H9 (cell line): ENCODE results near the gene PAQR5. TPM values are rescaled to one million over a fixed set of nuclear protein-coding genes. Genes with fewer than 3 reads are reported as not detected.

Source experiments
- DNase-seq: peaks from one replicate; pipeline ENCODE4 v3.0.0-alpha.2; 2017
- H2AFZ ChIP-seq: one replicate; pipeline ENCODE4 v1.6.1; 2013; ENCODE audit warnings: mild to moderate bottlenecking, low read length, control low read depth, moderate library complexity
- H2AK5ac ChIP-seq: 2 replicates; pipeline ENCODE4 v1.6.1; 2013; ENCODE audit warnings: low read length, control low read depth, mixed read lengths; ENCODE audit not compliant: insufficient read length
- H2BK120ac ChIP-seq: one replicate; pipeline ENCODE4 v1.6.1; 2013; ENCODE audit warnings: low read depth, mild to moderate bottlenecking, low read length, control low read depth, inconsistent platforms; ENCODE audit not compliant: poor library complexity, severe bottlenecking
- H2BK12ac ChIP-seq: 2 replicates; pipeline ENCODE4 v1.6.1; 2013; ENCODE audit warnings: low read length, control low read depth, mixed read lengths, low read depth; ENCODE audit not compliant: insufficient read length
- H2BK15ac ChIP-seq: 2 replicates; pipeline ENCODE4 v1.6.1; 2013; ENCODE audit warnings: low read depth, low read length, control low read depth
- H2BK20ac ChIP-seq: one replicate; pipeline ENCODE4 v1.6.1; 2013; ENCODE audit warnings: low read depth, mild to moderate bottlenecking, low read length, control low read depth, inconsistent platforms; ENCODE audit not compliant: poor library complexity, severe bottlenecking
- H2BK5ac ChIP-seq: 2 replicates; pipeline ENCODE4 v1.6.1; 2013; ENCODE audit warnings: low read length, control low read depth, mixed read lengths; ENCODE audit not compliant: insufficient read length
- H3K14ac ChIP-seq: 2 replicates; pipeline ENCODE4 v1.6.1; 2013; ENCODE audit warnings: low read length, control low read depth; ENCODE audit not compliant: insufficient read depth
- H3K18ac ChIP-seq: 2 replicates; pipeline ENCODE4 v1.6.1; 2013; ENCODE audit warnings: low read depth, mild to moderate bottlenecking, mixed read lengths, low read length, control low read depth; ENCODE audit not compliant: insufficient read length
- H3K23ac ChIP-seq: 2 replicates; pipeline ENCODE4 v1.6.1; 2013; ENCODE audit warnings: low read length, control low read depth, mixed read lengths, low read depth; ENCODE audit not compliant: insufficient read length
- H3K23me2 ChIP-seq: 2 replicates; pipeline ENCODE4 v1.6.1; 2013; ENCODE audit warnings: low read depth, mild to moderate bottlenecking, mixed read lengths, low read length, control low read depth; ENCODE audit not compliant: insufficient read length, poor library complexity, severe bottlenecking
- H3K27ac ChIP-seq: 2 replicates; pipeline ENCODE4 v1.5.1; 2013; ENCODE audit warnings: low read length, control low read depth, mixed read lengths, low read depth; ENCODE audit not compliant: insufficient read length
- H3K27me3 ChIP-seq: 2 replicates; pipeline ENCODE4 v1.6.1; 2013; ENCODE audit warnings: low read length, control low read depth, inconsistent platforms; ENCODE audit not compliant: insufficient read depth
- H3K4ac ChIP-seq: 2 replicates; pipeline ENCODE4 v1.6.1; 2013; ENCODE audit warnings: low read depth, mild to moderate bottlenecking, control low read depth, inconsistent platforms, low read length, moderate library complexity
- H3K4me1 ChIP-seq: 2 replicates; pipeline ENCODE4 v1.6.1; 2013; ENCODE audit warnings: low read length, control low read depth, inconsistent platforms; ENCODE audit not compliant: insufficient read depth
- H3K4me2 ChIP-seq: 2 replicates; pipeline ENCODE4 v1.6.1; 2013; ENCODE audit warnings: low read length, control low read depth, mixed read lengths; ENCODE audit not compliant: insufficient read length, insufficient read depth
- H3K56ac ChIP-seq: 2 replicates; pipeline ENCODE4 v1.6.1; 2013; ENCODE audit warnings: low read depth, mild to moderate bottlenecking, mixed read lengths, low read length, control low read depth; ENCODE audit not compliant: insufficient read length
- H3K79me1 ChIP-seq: 2 replicates; pipeline ENCODE4 v1.6.1; 2013; ENCODE audit warnings: low read depth, mild to moderate bottlenecking, moderate library complexity, low read length, control low read depth, inconsistent platforms; ENCODE audit not compliant: insufficient read depth, poor library complexity, severe bottlenecking
- H3K79me2 ChIP-seq: 2 replicates; pipeline ENCODE4 v1.6.1; 2013; ENCODE audit warnings: low read length, control low read depth, inconsistent platforms; ENCODE audit not compliant: insufficient read depth
- H3K9ac ChIP-seq: 2 replicates; pipeline ENCODE4 v1.6.1; 2013; ENCODE audit warnings: low read length, control low read depth, mixed read lengths; ENCODE audit not compliant: insufficient read length; ENCODE audit errors: extremely low read depth
- H3K9me3 ChIP-seq: one replicate; pipeline ENCODE4 v1.6.1; 2013; ENCODE audit warnings: low read depth, low read length, inconsistent platforms; ENCODE audit not compliant: control insufficient read depth
- H3T11ph ChIP-seq: one replicate; pipeline ENCODE4 v1.6.1; 2013; ENCODE audit warnings: mild to moderate bottlenecking, low read length, control low read depth, inconsistent platforms
- H4K20me1 ChIP-seq: one replicate; pipeline ENCODE4 v1.6.1; 2013; ENCODE audit not compliant: control insufficient read depth, insufficient read length, insufficient read depth
- H4K5ac ChIP-seq: 2 replicates; pipeline ENCODE4 v1.6.1; 2013; ENCODE audit warnings: low read depth, mild to moderate bottlenecking, mixed read lengths, low read length, control low read depth; ENCODE audit not compliant: insufficient read length
- H4K8ac ChIP-seq: replicated peaks from 2 replicates; pipeline ENCODE4 v1.6.1; 2013; ENCODE audit warnings: low read length, control low read depth, mixed read lengths, low read depth; ENCODE audit not compliant: insufficient read length
- H4K91ac ChIP-seq: 2 replicates; pipeline ENCODE4 v1.6.1; 2013; ENCODE audit warnings: low read depth, mild to moderate bottlenecking, moderate library complexity, mixed read lengths, low read length, control low read depth; ENCODE audit not compliant: insufficient read length
- H3K27ac Mint-ChIP-seq, 3 experiments: 2 replicates in 2 of 3; 3 replicates in 1 of 3; pipeline ENCODE4 v1.8.0; 2020 to 2021; ENCODE audit warnings: mixed read lengths in 3 of 3, mild to moderate bottlenecking in 1 of 3, moderate library complexity in 1 of 3
- H3K27me3 Mint-ChIP-seq: 2 replicates; pipeline ENCODE4 v1.8.0; 2021; ENCODE audit warnings: low read depth, mild to moderate bottlenecking, moderate library complexity, mixed read lengths
- H3K36me3 Mint-ChIP-seq, 3 experiments: 2 replicates in 2 of 3; 3 replicates in 1 of 3; pipeline ENCODE4 v1.8.0; 2020 to 2021; ENCODE audit warnings: low read depth in 3 of 3, mixed read lengths in 3 of 3; ENCODE audit not compliant: insufficient read depth in 1 of 3
- H3K4me1 Mint-ChIP-seq, 2 experiments: 2 replicates each; pipeline ENCODE4 v1.8.0; 2020; ENCODE audit warnings: mixed read lengths in 2 of 2
- H3K4me3 Mint-ChIP-seq, 2 experiments: 2 replicates in 1 of 2; 3 replicates in 1 of 2; pipeline ENCODE4 v1.8.0; 2020 to 2021; ENCODE audit warnings: mild to moderate bottlenecking in 2 of 2, mixed read lengths in 2 of 2, moderate library complexity in 1 of 2
- H3K9me3 Mint-ChIP-seq, 2 experiments: 2 replicates in 1 of 2; 3 replicates in 1 of 2; pipeline ENCODE4 v1.8.0; 2020; ENCODE audit warnings: mild to moderate bottlenecking in 2 of 2, mixed read lengths in 2 of 2, moderate library complexity in 1 of 2
- CTCF ChIP-seq: fragments of 200-600 bp; sonication (generic); conservative IDR thresholded peaks from 3 replicates; pipeline ENCODE4 v1.8.0; 2021; ENCODE audit warnings: antibody characterized with exemption, mild to moderate bottlenecking
- total RNA-seq: library from RNA; stranded (reverse); gene quantifications from 2 replicates; pipeline ENCODE4 v1.2.1, GENCODE V29; 2021

PAQR5 gene
- total RNA-seq, 1 experiment from 2014 or later: 1.6 TPM

GRCh38 chr15:69417581-69417980 is 118.9 kb downstream of the PAQR5 start:
- H3K27ac Mint-ChIP-seq: no peak overlapping the region
- H3K56ac ChIP-seq: no peak overlapping the region
- no peak for DNase-seq
- no peak overlapping the region for H2BK12ac ChIP-seq
- H3K4ac ChIP-seq: no peak overlapping the region
- peaks cover 10% of the 10 kb centered on the region; the same call in 1 of the 2 replicates for H3K79me2 ChIP-seq
- H3K23ac ChIP-seq: no peak overlapping the region
- no peak overlapping the region for H3K4me2 ChIP-seq
- no peaks in the 10 kb centered on the region for H3K4me1 ChIP-seq
- H2AK5ac ChIP-seq: no peak overlapping the region
- H2BK15ac ChIP-seq: no peak overlapping the region
- H3K27me3 ChIP-seq: no peaks in the 10 kb centered on the region
- peaks cover 25 to 54% (median 52%) of the 10 kb centered on the region in 3 experiments for H3K36me3 Mint-ChIP-seq
- H2AFZ ChIP-seq: no peak overlapping the region
- no peak overlapping the region for H4K8ac ChIP-seq
- no peaks in the 10 kb centered on the region for H4K20me1 ChIP-seq
- H3K79me1 ChIP-seq: peaks cover 3% of the 10 kb centered on the region
- H3K4me3 Mint-ChIP-seq: no peak overlapping the region
- no peaks in the 10 kb centered on the region for H3K27me3 Mint-ChIP-seq
- no peak for TF ChIP-seq CTCF
- H3K18ac ChIP-seq: no peak overlapping the region
- no peak overlapping the region for H2BK120ac ChIP-seq
- peaks cover 9 to 15% of the 10 kb centered on the region in 2 experiments for H3K4me1 Mint-ChIP-seq
- H3T11ph ChIP-seq: no peak overlapping the region
- no peaks in the 10 kb centered on the region for H3K9me3 ChIP-seq
- H3K23me2 ChIP-seq: no peaks in the 10 kb centered on the region
- H3K14ac ChIP-seq: no peak overlapping the region
- no peak overlapping the region for H4K5ac ChIP-seq
- no peak overlapping the region for H3K9ac ChIP-seq
- no peak overlapping the region for H3K27ac ChIP-seq
- H4K91ac ChIP-seq: no peak overlapping the region
- no peak overlapping the region for H2BK5ac ChIP-seq
- no peak overlapping the region for H2BK20ac ChIP-seq
- no peaks in the 10 kb centered on the region; a peak in 1 of 5 replicates for H3K9me3 Mint-ChIP-seq
